Measurements from ENCODE around the gene PCDHGA12. TPM values are rescaled to one million over a fixed set of nuclear protein-coding genes. Genes with fewer than 3 reads are reported as not detected.

PCDHGA12 gene
- total and polyA plus RNA-seq, 2 experiments from 2014 or later = 0.68 to 3.5 TPM

GRCh38 chr5:141477815-141478214 is 47.5 kb downstream of the PCDHGA12 start (continued):
- no peak for TF ChIP-seq ETS1 (IDR thresholded peaks at IDR 0.05)
- no peak for TF ChIP-seq ZNF462 (CRISPR knock-in tag; IDR thresholded peaks at IDR 0.05)
- no peak for TF ChIP-seq ZNF331 (CRISPR knock-in tag; IDR thresholded peaks at IDR 0.05; ENCODE audit: low read depth)

DNA sequence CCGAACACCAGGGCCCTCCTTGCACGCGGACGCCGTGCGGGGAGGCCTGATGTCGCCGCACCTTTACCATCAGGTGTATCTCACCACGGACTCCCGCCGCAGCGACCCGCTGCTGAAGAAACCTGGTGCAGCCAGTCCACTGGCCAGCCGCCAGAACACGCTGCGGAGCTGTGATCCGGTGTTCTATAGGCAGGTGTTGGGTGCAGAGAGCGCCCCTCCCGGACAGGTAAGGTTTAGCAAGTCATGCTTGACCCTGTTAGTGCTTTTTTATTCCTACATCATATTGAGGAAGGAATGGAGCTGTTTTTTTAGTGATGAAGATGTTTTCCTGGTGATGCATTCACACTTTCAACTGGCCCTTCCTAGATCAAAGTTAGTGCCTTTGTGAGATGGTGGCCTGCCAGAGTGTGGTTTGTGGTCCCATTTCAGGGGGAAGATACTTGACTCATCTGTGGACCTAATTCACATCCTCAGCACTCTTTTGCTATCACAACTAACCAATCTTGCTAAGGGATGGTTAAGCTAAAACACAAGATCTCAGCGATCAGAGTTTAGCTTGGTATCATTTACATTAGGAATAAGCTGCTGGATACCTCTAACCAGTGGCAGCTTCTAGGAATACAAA is 48.1 kb downstream of the PCDHGA12 start:
- Mint-ChIP-seq H3K27me3 (ENCODE audit: insufficient read depth, low read depth, poor library complexity) (peaks cover 29% of the 10 kb centered on the region), H3K9me3 (peaks cover 26% of the 10 kb centered on the region), H3K4me3 (peak overlapping the region; percentile 19; the same call in 1 of the 3 replicates), H3K27ac (no peak overlapping the region), H3K36me3 (ENCODE audit: low read depth) (peaks cover 26% of the 10 kb centered on the region), H3K4me1 (peaks cover 31% of the 10 kb centered on the region)
- peaks cover 4% of the 10 kb centered on the region for H3K79me2 ChIP-seq (replicated peaks; ENCODE audit: insufficient read depth)
- DNase-seq (ENCODE audit: low spot score) (peak; percentile 91), ATAC-seq (peak; percentile 58)
- peak overlapping the region; percentile 44 for H3K4me3 ChIP-seq
- H3K4me1 ChIP-seq (ENCODE audit: insufficient read depth) = peaks cover 11% of the 10 kb centered on the region
- H3K4me2 ChIP-seq = peak overlapping the region; percentile 60
- peaks cover 19% of the 10 kb centered on the region for H4K20me1 ChIP-seq (replicated peaks; ENCODE audit: insufficient read depth)
- no peak overlapping the region for H2AFZ ChIP-seq
- TF ChIP-seq CTCF (conservative IDR thresholded peaks at IDR 0.05; ENCODE audit: low read depth in 2 of 2) (peak; percentile 86 to 92), POLR2AphosphoS5 (IDR thresholded peaks at IDR 0.05; ENCODE audit: low read depth) (no peak), ZNF331 (CRISPR knock-in tag; IDR thresholded peaks at IDR 0.05; ENCODE audit: low read depth) (no peak), ZNF462 (CRISPR knock-in tag; IDR thresholded peaks at IDR 0.05) (no peak)
- no peaks in the 10 kb centered on the region for H3K9me2 ChIP-seq (ENCODE audit: insufficient read depth)
- no peaks in the 10 kb centered on the region for H3K36me3 ChIP-seq (ENCODE audit: insufficient read depth)
- H3K27ac ChIP-seq (ENCODE audit: low read depth) = no peak overlapping the region
- peaks cover 39% of the 10 kb centered on the region for H3K27me3 ChIP-seq (ENCODE audit: insufficient read depth)
- 0 out of 2 replicates have a peak, but pooled peaks cover 4% of the 10 kb centered on the region for H3F3A ChIP-seq (replicated peaks; ENCODE audit: low read depth)

Data from GM23338 (cell line).